H1 (cell line): ENCODE measurements around the gene LANCL3. TPM values are rescaled to one million over a fixed set of nuclear protein-coding genes. Genes with fewer than 3 reads are reported as not detected.

ENCODE experiments used
- CTCF ChIA-PET: fragments of 300-600 bp; sonication (Branson Sonifier 250); formaldehyde crosslinking; loops from one replicate; lab custom pipeline; 2021; ENCODE audit not compliant: partially characterized antibody; lab: Charles Lee
- POLR2A ChIA-PET: fragments of 300-600 bp; sonication (Branson Sonifier 250); formaldehyde crosslinking; loops from one replicate; lab custom pipeline; 2021; ENCODE audit warnings: inconsistent platforms; ENCODE audit not compliant: partially characterized antibody; lab: Charles Lee
- DNase-seq, 2 experiments: peaks; one replicate each; pipeline versions ENCODE4 v3.0.0 to v3.0.0-alpha.2; 2010 to 2022; ENCODE audit warnings: low spot score in 2 of 2, low read depth in 1 of 2, mixed read lengths in 1 of 2
- FAIRE-seq: peaks from 2 replicates; lab custom pipeline; 2011; peaks lifted over from hg19 to GRCh38; lab: Jason Lieb, UNC
- H2AFZ ChIP-seq: 2 replicates; pipeline ENCODE4 v1.8.1; 2012; ENCODE audit warnings: low read length, inconsistent platforms
- H2AK5ac ChIP-seq: 2 replicates; pipeline ENCODE4 v1.6.1; 2013; ENCODE audit warnings: low read depth, low read length
- H2BK120ac ChIP-seq: replicated peaks from 2 replicates; pipeline ENCODE3; 2013; ENCODE audit warnings: low read depth, low read length, inconsistent platforms
- H2BK12ac ChIP-seq: 2 replicates; pipeline ENCODE4 v1.6.1; 2013; ENCODE audit warnings: low read depth, low read length
- H2BK15ac ChIP-seq: 2 replicates; pipeline ENCODE4 v1.6.1; 2013; ENCODE audit warnings: low read length
- H2BK20ac ChIP-seq: 2 replicates; pipeline ENCODE4 v1.6.1; 2013; ENCODE audit warnings: low read length
- H2BK5ac ChIP-seq: 2 replicates; pipeline ENCODE4 v1.6.1; 2013; ENCODE audit warnings: low read depth, low read length
- H3K14ac ChIP-seq: 2 replicates; pipeline ENCODE4 v1.6.1; 2013; ENCODE audit warnings: inconsistent platforms; ENCODE audit not compliant: insufficient read length
- H3K18ac ChIP-seq: 2 replicates; pipeline ENCODE4 v1.6.1; 2013; ENCODE audit warnings: low read length; ENCODE audit errors: extremely low read depth
- H3K23ac ChIP-seq: 2 replicates; pipeline ENCODE4 v1.6.1; 2013; ENCODE audit warnings: inconsistent platforms; ENCODE audit not compliant: insufficient read length
- H3K23me2 ChIP-seq: 2 replicates; pipeline ENCODE4 v1.6.1; 2013; ENCODE audit warnings: low read depth, low read length
- H3K27ac ChIP-seq: 2 replicates; pipeline ENCODE4 v1.6.1; 2011; ENCODE audit warnings: low read depth, low read length, inconsistent platforms
- H3K27me3 ChIP-seq, 4 experiments: replicated peaks in 1 of 4; 1 replicate in 1 of 4; 2 replicates in 3 of 4; pipeline versions ENCODE4 v1.6.1 to v1.8.1; 2011 to 2013; ENCODE audit warnings: low read length in 3 of 4, mild to moderate bottlenecking in 3 of 4, inconsistent platforms in 2 of 4, mixed read lengths in 2 of 4, moderate library complexity in 1 of 4; ENCODE audit not compliant: control insufficient read depth in 3 of 4, insufficient read depth in 3 of 4; ENCODE audit errors: extremely low read depth in 1 of 4
- H3K36me3 ChIP-seq, 4 experiments: 2 replicates each; pipeline versions ENCODE4 v1.6.1 to v1.8.1; 2011 to 2013; ENCODE audit warnings: mild to moderate bottlenecking in 4 of 4, low read length in 3 of 4, moderate library complexity in 2 of 4, control low read depth in 1 of 4, inconsistent platforms in 1 of 4; ENCODE audit not compliant: insufficient read depth in 4 of 4, control insufficient read depth in 2 of 4
- H3K4ac ChIP-seq: replicated peaks from 2 replicates; pipeline ENCODE3; 2013; ENCODE audit warnings: low read length, low read depth, mixed read lengths, inconsistent platforms; ENCODE audit not compliant: insufficient read length
- H3K4me1 ChIP-seq, 4 experiments: replicated peaks in 1 of 4; 1 replicate in 1 of 4; 2 replicates in 3 of 4; pipeline versions ENCODE4 v1.6.1 to v1.8.1; 2011 to 2013; ENCODE audit warnings: low read length in 3 of 4, inconsistent platforms in 2 of 4, mixed read lengths in 1 of 4; ENCODE audit not compliant: insufficient read depth in 4 of 4, control insufficient read depth in 3 of 4
- H3K4me2 ChIP-seq, 2 experiments: 2 replicates each; pipeline versions ENCODE4 v1.6.1 to v1.8.1; 2011 to 2013; ENCODE audit warnings: low read depth in 2 of 2, low read length in 2 of 2, control low read depth in 1 of 2, inconsistent platforms in 1 of 2, mild to moderate bottlenecking in 1 of 2; ENCODE audit not compliant: insufficient read depth in 1 of 2
- H3K4me3 ChIP-seq, 4 experiments: fragments of 200-600, 300-600 bp in 1 of 4; sonication (generic), shearing (Covaris generic), sonication (Bioruptor Twin) in 1 of 4; 2 replicates each; pipeline versions ENCODE4 v1.5.1 to v1.8.1; 2011 to 2016; ENCODE audit warnings: low read length in 4 of 4, low read depth in 3 of 4, control low read depth in 2 of 4, inconsistent platforms in 2 of 4, mild to moderate bottlenecking in 2 of 4, mixed read lengths in 1 of 4, moderate library complexity in 1 of 4; ENCODE audit not compliant: insufficient read depth in 2 of 4; ENCODE audit errors: extremely low read depth in 1 of 4
- H3K56ac ChIP-seq: replicated peaks from 2 replicates; pipeline ENCODE3; 2013; ENCODE audit warnings: low read depth, mild to moderate bottlenecking, mixed read lengths, low read length, inconsistent platforms; ENCODE audit not compliant: insufficient read length
- H3K79me1 ChIP-seq: 2 replicates; pipeline ENCODE4 v1.6.1; 2013; ENCODE audit warnings: low read depth, low read length, control low read depth
- H3K79me2 ChIP-seq, 2 experiments: 2 replicates each; pipeline versions ENCODE4 v1.6.1 to v1.8.1; 2012 to 2013; ENCODE audit warnings: low read length in 2 of 2, mild to moderate bottlenecking in 2 of 2, inconsistent platforms in 1 of 2; ENCODE audit not compliant: insufficient read depth in 2 of 2, control insufficient read depth in 1 of 2
- H3K9ac ChIP-seq, 4 experiments: replicated peaks in 1 of 4; 1 replicate in 1 of 4; 2 replicates in 3 of 4; pipeline versions ENCODE4 v1.6.1 to v1.8.1; 2011 to 2013; ENCODE audit warnings: low read depth in 3 of 4, low read length in 3 of 4, control low read depth in 2 of 4, mild to moderate bottlenecking in 2 of 4, moderate library complexity in 2 of 4, inconsistent platforms in 1 of 4; ENCODE audit errors: extremely low read depth in 1 of 4
- H3K9me3 ChIP-seq, 2 experiments: 2 replicates each; pipeline versions ENCODE4 v1.6.1 to v1.8.1; 2012 to 2013; ENCODE audit warnings: mild to moderate bottlenecking in 2 of 2, moderate library complexity in 2 of 2, control low read depth in 1 of 2, inconsistent platforms in 1 of 2, low read depth in 1 of 2, low read length in 1 of 2, mixed read lengths in 1 of 2; ENCODE audit not compliant: insufficient read depth in 2 of 2
- H4K20me1 ChIP-seq, 2 experiments: replicated peaks in 1 of 2; 2 replicates each; pipeline versions ENCODE3 to v1.8.1; 2011 to 2013; ENCODE audit warnings: inconsistent platforms in 2 of 2, low read length in 2 of 2, mild to moderate bottlenecking in 1 of 2; ENCODE audit not compliant: insufficient read depth in 2 of 2, control insufficient read depth in 1 of 2
- H4K5ac ChIP-seq: 2 replicates; pipeline ENCODE4 v1.6.1; 2013; ENCODE audit warnings: low read length, low read depth, mixed read lengths, inconsistent platforms; ENCODE audit not compliant: insufficient read length
- H4K8ac ChIP-seq: 2 replicates; pipeline ENCODE4 v1.8.0; 2013; ENCODE audit warnings: mild to moderate bottlenecking, moderate library complexity, low read length, inconsistent platforms; ENCODE audit not compliant: insufficient read depth; ENCODE audit errors: extremely low read depth
- H4K91ac ChIP-seq: replicated peaks from 2 replicates; pipeline ENCODE3; 2013; ENCODE audit warnings: low read length, mixed read lengths, inconsistent platforms; ENCODE audit not compliant: insufficient read length
- EP300 ChIP-seq, 2 experiments: IDR thresholded peaks; 1 replicate in 1 of 2; 2 replicates in 1 of 2; pipeline ENCODE4 v1.6.1; 2011 to 2012; ENCODE audit warnings: low read depth in 2 of 2, low read length in 2 of 2, mild to moderate bottlenecking in 2 of 2, borderline replicate concordance in 1 of 2, inconsistent platforms in 1 of 2, moderate library complexity in 1 of 2
- HDAC6 ChIP-seq: IDR thresholded peaks from one replicate; pipeline ENCODE4 v1.7.1; 2012; ENCODE audit warnings: low read depth, mild to moderate bottlenecking, inconsistent platforms, low read length, moderate library complexity
- MAX ChIP-seq: IDR thresholded peaks from 2 replicates; pipeline ENCODE4 v1.6.1; 2012; ENCODE audit warnings: inconsistent platforms
- POU5F1 ChIP-seq: IDR thresholded peaks from 2 replicates; pipeline ENCODE4 v1.6.1; 2011; ENCODE audit warnings: low read depth, mild to moderate bottlenecking, low read length, moderate library complexity
- RNF2 ChIP-seq: fragments of 200-900, 300-1000 bp; sonication (generic); IDR thresholded peaks from 2 replicates; pipeline ENCODE4 v1.7.1; 2016; ENCODE audit warnings: borderline replicate concordance, low read depth, mild to moderate bottlenecking, antibody characterized with exemption, low read length; ENCODE audit not compliant: poor library complexity, severe bottlenecking; ENCODE audit errors: missing control alignments
- SIN3A ChIP-seq, 2 experiments: IDR thresholded peaks in 1 of 2; conservative IDR thresholded peaks in 1 of 2; 2 replicates each; pipeline ENCODE4 v1.6.1; 2011 to 2012; ENCODE audit warnings: low read length in 2 of 2, improper control_type of control experiment in 1 of 2, low read depth in 1 of 2, mild to moderate bottlenecking in 1 of 2
- TCF12 ChIP-seq: IDR thresholded peaks from 2 replicates; pipeline ENCODE4 v1.6.1; 2011; ENCODE audit warnings: low read depth, mild to moderate bottlenecking, low read length
- WGBS, 2 experiments: shearing (Covaris generic) in 1 of 2; methylation state at CpG; one replicate each; pipeline versions ENCODE4 v1.1.6 to v1.1.7; 2013 to 2015; ENCODE audit warnings: low lambda C conversion rate in 2 of 2, mixed read lengths in 2 of 2, inconsistent platforms in 1 of 2, low coverage in 1 of 2, missing lambda C conversion rate in 1 of 2; ENCODE audit not compliant: insufficient replicate concordance in 2 of 2, insufficient coverage in 1 of 2, insufficient read length in 1 of 2; ENCODE audit errors: extremely low coverage in 1 of 2, missing lambda C conversion rate in 1 of 2; 5-methylcytosine and 5-hydroxymethylcytosine counted together
- polyA plus RNA-seq, 7 experiments: library from polyadenylated mRNA; depleted of rRNA in 3 of 7; stranded (reverse) in 5 of 7; unstranded in 2 of 7; fragments of >200 nt in 5 of 7; fragments of 200-250 nt in 2 of 7; gene quantifications; 1 replicate in 5 of 7; 2 replicates in 1 of 7; 4 replicates in 1 of 7; pipeline versions ENCODE4 v1.2.1 to v1.2.3, GENCODE V29; 2011 to 2013; ENCODE audit warnings: missing spikeins in 2 of 7, mixed read lengths in 2 of 7
- total RNA-seq: library from RNA; stranded (reverse); fragmentation: NEBNext Ultra II Directional; extraction: Animal tissue kit (Norgen Biotek cat#: 25700); gene quantifications from 2 replicates; pipeline ENCODE4 v1.2.1, GENCODE V29; 2021

The LANCL3 gene
- total and polyA plus RNA-seq, 2 of the 8 experiments (the other 6 are each of a cell fraction or from before 2014, with no cell fraction given) = 0.11 to 0.37 TPM

GRCh38 chrX:37613933-37614332 lies 42.5 kb downstream of the LANCL3 start:
- Histone ChIP-seq H2BK120ac (no peak overlapping the region), H2BK20ac (no peak overlapping the region), H2BK5ac (no peak overlapping the region), H3K36me3 (no peaks in the 10 kb centered on the region), H3K9me3 (no peaks in the 10 kb centered on the region), H3K14ac (no peak overlapping the region), H4K20me1 (no peaks in the 10 kb centered on the region), H3K4me1 (no peaks in the 10 kb centered on the region; a peak in 1 of 7 replicates), H4K91ac (no peak overlapping the region), H4K8ac (no peak overlapping the region), H2BK12ac (no peak overlapping the region), H4K5ac (no peak overlapping the region), H3K27ac (no peak overlapping the region), H2AFZ (no peak overlapping the region; the same call in 1 of the 2 replicates), H3K4ac (no peak overlapping the region), H3K56ac (no peak overlapping the region), H3K23ac (no peak overlapping the region), H3K18ac (no peak overlapping the region), H3K4me3 (no peak overlapping the region), H3K9ac (no peak overlapping the region), H3K79me2 (no peaks in the 10 kb centered on the region), H2BK15ac (no peak overlapping the region), H3K79me1 (no peaks in the 10 kb centered on the region), H3K4me2 (no peak overlapping the region), H3K23me2 (no peaks in the 10 kb centered on the region), H2AK5ac (no peak overlapping the region), H3K27me3 (no peaks in the 10 kb centered on the region)
- no peak for FAIRE-seq
- CTCF ChIA-PET = no interaction called here
- POLR2A ChIA-PET = no interaction called here
- no peak for DNase-seq
- TF ChIP-seq TCF12 (no peak), POU5F1 (no peak), HDAC6 (no peak), SIN3A (conservative IDR thresholded peaks at IDR 0.05 in 1 of 2, IDR thresholded peaks at IDR 0.05 in 1 of 2; ENCODE audit: low read depth in 1 of 2, low read length in 2 of 2) (no peak), MAX (no peak), EP300 (IDR thresholded peaks at IDR 0.05; ENCODE audit: borderline replicate concordance in 1 of 2, low read depth in 2 of 2, low read length in 2 of 2) (no peak), RNF2 (no peak)
- no CpG with 5 or more reads among the region's 1 CpG for WGBS, 2 experiments
